ENCODE results near the gene THRB. TPM values are rescaled to one million over a fixed set of nuclear protein-coding genes. Genes with fewer than 3 reads are reported as not detected.

The THRB gene
- polyA plus RNA-seq, 2 of the 4 experiments (the other 2 are of a cell fraction): 2.0 to 2.3 TPM

GRCh38 chr3:24505691-24506550, 11.3 kb upstream of the THRB start:
- ATAC-seq: no peak
- Histone ChIP-seq H3K9me3 (no peaks in the 10 kb centered on the region), H3K4me2 (no peak overlapping the region), H3K4me3 (no peak overlapping the region), H3K4me1 (peaks cover 3% of the 10 kb centered on the region; the same call in 1 of the 3 replicates), H3K27ac (no peak overlapping the region)
- CTCF ChIA-PET: interaction anchor here (4.4 kb wide), 1 partner anchor 10 kb away, joined by 23 read pairs; the partner anchor contains the start of gene THRB
- DNase-seq (ENCODE audit: low read depth in 1 of 2, low spot score in 1 of 2): no peak
- no peak for FAIRE-seq
- no peak for TF ChIP-seq CHD4 (IDR thresholded peaks at IDR 0.05; ENCODE audit: borderline replicate concordance)
- no peak for TF ChIP-seq RNF2 (IDR thresholded peaks at IDR 0.05; ENCODE audit: borderline replicate concordance, low read depth)
- TF ChIP-seq, protein P1, sequence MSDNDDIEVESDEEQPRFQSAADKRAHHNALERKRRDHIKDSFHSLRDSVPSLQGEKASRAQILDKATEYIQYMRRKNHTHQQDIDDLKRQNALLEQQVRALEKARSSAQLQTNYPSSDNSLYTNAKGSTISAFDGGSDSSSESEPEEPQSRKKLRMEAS (IDR thresholded peaks at IDR 0.05): no peak
- no peak for TF ChIP-seq HOXB13 (CRISPR knock-in tag; IDR thresholded peaks at IDR 0.05; ENCODE audit: low read depth)
- TF ChIP-seq, protein P2, sequence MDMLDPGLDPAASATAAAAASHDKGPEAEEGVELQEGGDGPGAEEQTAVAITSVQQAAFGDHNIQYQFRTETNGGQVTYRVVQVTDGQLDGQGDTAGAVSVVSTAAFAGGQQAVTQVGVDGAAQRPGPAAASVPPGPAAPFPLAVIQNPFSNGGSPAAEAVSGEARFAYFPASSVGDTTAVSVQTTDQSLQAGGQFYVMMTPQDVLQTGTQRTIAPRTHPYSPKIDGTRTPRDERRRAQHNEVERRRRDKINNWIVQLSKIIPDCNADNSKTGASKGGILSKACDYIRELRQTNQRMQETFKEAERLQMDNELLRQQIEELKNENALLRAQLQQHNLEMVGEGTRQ (IDR thresholded peaks at IDR 0.05): no peak
- no peak for TF ChIP-seq SREBF2 (IDR thresholded peaks at IDR 0.05)
- TF ChIP-seq PHF8 (IDR thresholded peaks at IDR 0.05; ENCODE audit: borderline replicate concordance, low read depth): no peak
- no peak for TF ChIP-seq GATA3 (IDR thresholded peaks at IDR 0.05; ENCODE audit: borderline replicate concordance)
- TF ChIP-seq, protein P3, sequence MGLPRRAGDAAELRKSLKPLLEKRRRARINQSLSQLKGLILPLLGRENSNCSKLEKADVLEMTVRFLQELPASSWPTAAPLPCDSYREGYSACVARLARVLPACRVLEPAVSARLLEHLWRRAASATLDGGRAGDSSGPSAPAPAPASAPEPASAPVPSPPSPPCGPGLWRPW (IDR thresholded peaks at IDR 0.05): no peak
- TF ChIP-seq ESRRA (IDR thresholded peaks at IDR 0.05; ENCODE audit: borderline replicate concordance, low read length): no peak
- TF ChIP-seq NPAS2 (CRISPR knock-in tag; IDR thresholded peaks at IDR 0.05; ENCODE audit: borderline replicate concordance): no peak
- TF ChIP-seq PBX3 (IDR thresholded peaks at IDR 0.05): no peak
- no peak for TF ChIP-seq MAFK (IDR thresholded peaks at IDR 0.05; ENCODE audit: partially characterized antibody)
- TF ChIP-seq EHMT2 (IDR thresholded peaks at IDR 0.05; ENCODE audit: low read depth): no peak
- TF ChIP-seq BHLHE40 (IDR thresholded peaks at IDR 0.05; ENCODE audit: low read depth, low read length): no peak
- no peak for TF ChIP-seq CHD2 (IDR thresholded peaks at IDR 0.05; ENCODE audit: low read length, partially characterized antibody)
- TF ChIP-seq RFX5 (IDR thresholded peaks at IDR 0.05): no peak
- TF ChIP-seq, protein P4, sequence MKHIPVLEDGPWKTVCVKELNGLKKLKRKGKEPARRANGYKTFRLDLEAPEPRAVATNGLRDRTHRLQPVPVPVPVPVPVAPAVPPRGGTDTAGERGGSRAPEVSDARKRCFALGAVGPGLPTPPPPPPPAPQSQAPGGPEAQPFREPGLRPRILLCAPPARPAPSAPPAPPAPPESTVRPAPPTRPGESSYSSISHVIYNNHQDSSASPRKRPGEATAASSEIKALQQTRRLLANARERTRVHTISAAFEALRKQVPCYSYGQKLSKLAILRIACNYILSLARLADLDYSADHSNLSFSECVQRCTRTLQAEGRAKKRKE (CRISPR knock-in tag; IDR thresholded peaks at IDR 0.05; ENCODE audit: low read depth): no peak
- WGBS (ENCODE audit: missing lambda C conversion rate): 67% methylated on average over 7 of the region's 7 CpGs
- POLR2A ChIA-PET: no interaction called here

DNA sequence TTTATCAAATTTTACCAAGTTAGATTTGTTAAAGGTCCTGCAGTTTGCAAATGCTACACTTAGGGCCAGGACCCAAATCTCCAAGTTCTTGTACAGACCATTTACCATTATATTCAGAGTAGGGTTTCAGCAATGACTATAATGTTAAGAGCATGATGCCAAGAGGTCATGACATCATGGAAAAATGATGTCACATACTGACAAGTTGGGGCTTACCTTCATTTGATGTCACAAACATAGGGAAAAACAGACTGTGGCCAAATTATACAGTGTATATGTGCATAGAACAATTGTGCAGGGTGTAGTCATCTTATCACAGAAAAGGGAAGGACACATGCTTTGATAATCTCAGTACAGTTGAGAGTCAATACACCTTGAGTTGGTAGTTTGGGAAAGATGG, 10.1 kb upstream of the THRB start:
- no peak for FAIRE-seq
- Histone ChIP-seq H3K4me1 (peaks cover 6% of the 10 kb centered on the region; the same call in 1 of the 3 replicates), H3K4me2 (no peak overlapping the region), H3K27ac (no peak overlapping the region), H3K4me3 (no peak overlapping the region), H3K9me3 (no peaks in the 10 kb centered on the region)
- CTCF ChIA-PET: interaction anchor here (4.4 kb wide), 1 partner anchor 9 kb away, joined by 23 read pairs; the partner anchor contains the start of gene THRB
- POLR2A ChIA-PET: no interaction called here
- DNase-seq (ENCODE audit: low read depth in 1 of 2, low spot score in 1 of 2): no peak
- TF ChIP-seq EHMT2 (IDR thresholded peaks at IDR 0.05; ENCODE audit: low read depth): no peak
- no peak for TF ChIP-seq POLR2AphosphoS2 (conservative IDR thresholded peaks at IDR 0.05; ENCODE audit: low read length)
- no peak for TF ChIP-seq HOXA7 (CRISPR knock-in tag; IDR thresholded peaks at IDR 0.05)
- TF ChIP-seq HOXB5 (CRISPR knock-in tag; IDR thresholded peaks at IDR 0.05): no peak
- no peak for TF ChIP-seq NPAS2 (CRISPR knock-in tag; IDR thresholded peaks at IDR 0.05; ENCODE audit: borderline replicate concordance)
- TF ChIP-seq NR3C1 (IDR thresholded peaks at IDR 0.05): no peak
- no peak for TF ChIP-seq MYC (IDR thresholded peaks at IDR 0.05; ENCODE audit: borderline replicate concordance, low read length)
- TF ChIP-seq, protein P5, sequence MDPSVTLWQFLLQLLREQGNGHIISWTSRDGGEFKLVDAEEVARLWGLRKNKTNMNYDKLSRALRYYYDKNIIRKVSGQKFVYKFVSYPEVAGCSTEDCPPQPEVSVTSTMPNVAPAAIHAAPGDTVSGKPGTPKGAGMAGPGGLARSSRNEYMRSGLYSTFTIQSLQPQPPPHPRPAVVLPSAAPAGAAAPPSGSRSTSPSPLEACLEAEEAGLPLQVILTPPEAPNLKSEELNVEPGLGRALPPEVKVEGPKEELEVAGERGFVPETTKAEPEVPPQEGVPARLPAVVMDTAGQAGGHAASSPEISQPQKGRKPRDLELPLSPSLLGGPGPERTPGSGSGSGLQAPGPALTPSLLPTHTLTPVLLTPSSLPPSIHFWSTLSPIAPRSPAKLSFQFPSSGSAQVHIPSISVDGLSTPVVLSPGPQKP (IDR thresholded peaks at IDR 0.05; ENCODE audit: low read depth, low read length): no peak
- TF ChIP-seq, protein P4 (CRISPR knock-in tag; IDR thresholded peaks at IDR 0.05; ENCODE audit: low read depth): no peak
- no peak for TF ChIP-seq RFX5 (IDR thresholded peaks at IDR 0.05)
- ATAC-seq: no peak
